EH (cell line): ENCODE data around the gene LCOR.
"Not testable (repeated sequence)": the region's sequence is repeated elsewhere in the genome, so short reads cannot be mapped to it uniquely, and the experiment has no call there.

Experiments
- DNase-seq: peaks from one replicate; pipeline ENCODE4 v3.0.0-alpha.2; 2015; ENCODE audit warnings: low read depth

Gene LCOR

DNA sequence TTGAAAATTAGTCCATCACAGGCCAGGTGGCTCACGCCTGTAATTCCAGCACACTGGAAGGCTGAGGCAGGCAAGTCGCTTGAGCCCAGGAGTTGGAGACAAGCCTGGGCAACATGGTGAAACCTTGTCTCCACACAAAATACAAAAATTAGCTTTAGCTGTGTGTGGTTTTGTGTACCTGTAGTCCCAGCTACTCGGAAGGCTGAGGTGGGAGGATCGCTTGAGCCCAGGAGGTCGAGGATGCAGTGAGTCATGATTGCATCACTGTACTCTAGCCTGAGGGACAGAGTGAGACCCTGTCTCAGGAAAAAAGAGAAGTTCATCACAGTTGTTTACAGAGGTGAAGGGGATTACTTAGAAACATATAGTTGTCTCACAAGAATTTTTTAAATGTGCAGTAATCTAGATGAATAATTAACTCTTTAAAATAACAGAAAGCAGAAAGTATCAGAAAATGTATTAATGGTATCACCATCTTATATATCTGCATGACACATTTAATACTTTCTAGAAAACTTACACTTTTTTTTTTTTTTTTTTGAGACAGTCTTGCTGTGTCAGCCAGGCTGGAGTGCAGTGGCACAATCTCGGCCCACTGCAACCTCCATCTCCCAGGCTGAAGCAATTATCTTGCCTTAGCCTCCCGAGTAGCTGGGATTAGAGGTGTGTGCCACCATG lies 8.9 kb downstream of the LCOR start:
- DNase-seq = peak; percentile 51

DNA sequence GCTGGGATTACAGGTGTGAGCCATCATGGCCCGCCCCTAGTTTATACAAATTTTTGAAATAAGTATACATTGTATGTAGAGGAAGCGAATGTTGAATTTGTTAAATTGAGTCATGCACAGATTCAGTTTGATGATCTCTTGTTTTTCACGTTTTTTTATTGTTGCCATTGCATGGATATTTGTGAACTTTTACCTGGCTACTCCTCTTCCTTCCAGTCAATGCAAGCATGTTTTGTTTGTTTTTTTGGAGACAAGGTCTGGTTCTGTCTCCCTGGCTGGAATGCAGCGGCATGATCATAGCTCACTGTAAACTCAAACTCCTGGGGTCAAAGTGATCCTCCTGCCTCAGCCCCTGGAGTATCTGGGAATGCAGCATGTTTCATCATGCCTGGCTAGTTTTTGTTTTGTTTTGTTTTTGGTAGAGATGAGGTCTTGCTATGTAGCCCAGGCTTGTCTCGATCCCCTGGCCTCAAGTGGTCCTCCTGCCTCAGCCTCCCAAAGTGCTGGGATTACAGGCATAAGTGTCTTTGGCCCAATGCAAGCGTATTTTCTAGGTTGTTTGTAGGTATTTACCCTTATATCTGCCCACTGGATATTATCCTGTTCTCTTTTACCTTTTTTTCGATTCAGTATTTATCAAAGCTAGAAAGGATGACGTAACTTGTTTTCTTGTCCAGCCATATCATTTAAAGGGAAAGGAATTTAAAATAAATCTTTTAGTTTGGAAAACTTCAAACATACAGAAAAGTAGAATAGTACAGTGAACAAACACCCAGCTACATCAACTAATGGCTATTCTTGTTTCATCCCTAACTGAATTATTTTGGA lies 11.0 kb downstream of the LCOR start:
- no peak for DNase-seq

DNA sequence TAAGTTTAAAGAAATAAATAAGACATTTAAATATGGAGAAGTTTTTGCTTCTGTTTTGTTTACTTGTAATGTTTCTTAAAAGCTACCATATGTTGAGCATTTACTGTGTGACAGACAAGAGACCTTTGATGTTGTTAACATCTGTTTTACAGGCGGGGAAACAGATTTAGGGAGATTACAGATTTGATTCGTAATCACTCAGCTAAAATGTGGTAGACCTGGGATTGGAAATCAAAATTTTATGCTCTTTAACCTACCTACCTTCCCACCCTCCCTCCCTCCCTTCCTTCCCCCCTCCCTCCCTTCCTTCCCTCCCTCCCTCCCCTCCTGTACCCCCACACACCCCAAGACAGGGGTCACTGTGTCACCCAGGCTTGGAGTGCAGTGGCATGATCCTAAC lies 11.7 kb downstream of the LCOR start:
- no peak for DNase-seq

DNA sequence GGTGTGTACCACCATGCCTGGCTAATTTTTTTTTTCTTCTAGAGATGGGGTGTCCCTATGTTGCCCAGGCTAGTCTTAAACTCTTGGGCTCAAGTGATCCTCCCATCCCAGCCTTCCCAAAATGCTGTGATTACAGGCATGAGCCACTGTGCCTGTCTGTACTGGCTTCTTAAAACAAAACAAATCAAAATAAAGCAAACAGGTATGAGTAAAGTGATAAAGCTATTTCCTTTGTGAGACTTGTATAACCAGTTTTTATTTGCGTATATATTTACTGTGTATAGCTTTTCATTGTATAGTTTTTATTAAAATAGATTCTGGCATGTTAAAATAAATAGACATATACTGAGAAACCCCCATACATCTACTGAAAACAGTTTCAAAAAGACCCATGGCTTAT lies 14.3 kb downstream of the LCOR start:
- no peak for DNase-seq

DNA sequence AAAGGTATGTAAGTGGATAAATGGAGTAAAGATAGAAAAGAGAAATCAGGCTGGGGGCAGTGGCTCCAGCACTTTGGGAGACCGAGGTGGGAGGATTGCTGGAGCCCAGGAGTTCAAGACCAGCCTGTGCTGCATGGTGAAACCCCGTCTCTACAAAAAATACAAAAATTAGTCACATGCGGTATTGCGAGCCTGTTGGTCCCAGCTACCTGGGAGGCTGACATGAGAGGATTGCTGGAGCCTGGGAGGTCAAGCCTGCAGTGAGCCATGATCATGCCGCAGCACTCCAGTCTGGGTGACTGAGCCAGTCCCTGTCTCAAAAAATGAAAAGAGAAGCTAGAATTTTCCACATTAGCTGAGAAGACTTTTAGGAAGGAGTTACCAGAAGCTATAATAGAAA lies 14.8 kb downstream of the LCOR start:
- no peak for DNase-seq

DNA sequence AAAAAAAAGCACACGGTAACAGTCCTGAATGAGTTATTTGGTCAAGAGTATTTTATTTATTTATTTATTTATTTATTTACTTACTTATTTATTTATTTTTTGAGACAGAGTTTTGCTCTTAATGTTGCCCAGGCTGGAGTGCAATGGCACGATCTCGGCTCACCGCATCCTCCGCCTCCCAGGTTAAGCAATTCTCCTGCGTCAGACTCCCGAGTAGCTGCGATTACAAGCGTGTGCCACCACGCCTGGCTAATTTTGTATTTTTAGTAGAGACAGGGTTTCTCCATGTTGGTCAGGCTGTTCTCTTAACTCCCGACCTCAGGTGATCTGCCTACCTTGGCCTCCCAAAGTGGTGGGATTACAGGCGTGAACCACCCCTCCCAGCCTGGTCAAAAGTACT lies 15.3 kb downstream of the LCOR start:
- not testable (repeated sequence) for DNase-seq

DNA sequence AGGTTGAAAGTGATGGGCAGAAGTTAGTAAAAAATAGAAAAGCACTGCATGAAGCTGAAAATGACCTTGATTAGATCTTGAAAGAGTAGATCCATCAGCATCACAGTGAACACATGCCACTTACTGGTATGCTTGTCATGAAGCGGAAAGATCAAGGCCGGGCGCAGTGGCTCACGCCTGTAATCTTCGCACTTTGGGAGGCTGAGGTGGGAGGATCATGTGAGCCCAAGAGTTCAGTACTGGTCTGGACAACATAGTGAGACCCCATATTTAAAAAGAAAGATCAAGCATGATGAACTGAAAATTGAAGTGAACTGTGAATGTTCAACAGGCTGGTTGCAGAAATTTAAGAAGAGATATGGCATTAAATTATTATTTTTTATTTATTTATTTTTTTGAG lies 18.0 kb downstream of the LCOR start:
- no peak for DNase-seq

DNA sequence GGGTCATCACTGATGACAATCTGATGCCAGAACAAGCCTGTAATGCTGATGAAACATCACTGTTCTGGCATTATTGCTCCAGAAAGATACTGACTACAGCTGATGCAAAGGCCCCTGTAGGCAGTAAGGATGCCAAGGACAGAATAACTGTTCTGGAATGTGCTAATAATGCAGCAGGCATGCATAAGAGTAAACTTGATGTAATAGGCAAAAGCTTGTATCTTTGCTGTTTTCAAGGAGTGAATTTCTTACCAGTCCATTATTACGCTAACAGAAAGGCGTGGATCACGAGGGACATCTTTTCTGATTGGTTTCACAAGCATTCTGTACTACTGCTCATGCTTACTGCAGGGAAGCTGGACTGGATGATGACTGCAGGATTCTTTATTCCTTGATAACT lies 18.7 kb downstream of the LCOR start:
- peak; percentile 98 for DNase-seq

DNA sequence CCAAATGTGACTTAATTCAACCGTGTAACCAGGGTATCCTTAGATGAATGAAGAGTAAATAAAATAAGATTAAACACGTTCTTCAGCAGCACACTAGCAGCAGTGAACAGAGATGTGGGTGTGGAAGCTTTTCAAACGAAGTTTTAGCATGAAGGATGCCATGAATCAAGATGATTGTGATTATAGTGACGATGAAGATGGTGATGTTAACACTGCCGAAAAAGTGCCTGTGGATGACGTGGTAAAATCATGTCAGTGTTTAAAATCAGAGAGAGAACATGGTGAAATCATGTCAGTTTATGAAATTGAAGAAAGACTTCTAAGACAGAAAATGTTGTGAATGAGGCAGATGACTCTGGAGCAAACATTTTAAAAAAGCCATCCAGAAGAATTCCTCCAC lies 19.2 kb downstream of the LCOR start:
- DNase-seq = no peak

DNA sequence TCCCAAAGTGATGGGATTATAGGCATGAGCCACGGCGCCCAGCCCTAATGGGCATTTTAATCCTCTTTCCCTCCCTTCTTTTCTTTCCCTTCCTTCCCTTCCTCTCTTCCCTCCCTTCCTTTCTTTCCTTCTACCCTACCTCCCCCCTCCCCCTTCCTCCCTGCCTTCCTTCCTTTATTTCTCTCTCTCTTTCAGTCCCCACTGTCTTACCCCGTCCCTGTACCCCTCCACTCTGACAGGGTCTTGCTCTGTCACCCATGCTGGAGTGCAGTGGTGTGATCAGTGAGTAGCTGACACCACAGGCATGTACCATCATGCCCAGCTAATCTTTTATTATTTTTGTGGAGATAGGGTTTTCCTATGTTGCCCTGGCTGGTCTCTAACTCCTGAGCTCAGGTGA lies 24.2 kb downstream of the LCOR start:
- no peak for DNase-seq

DNA sequence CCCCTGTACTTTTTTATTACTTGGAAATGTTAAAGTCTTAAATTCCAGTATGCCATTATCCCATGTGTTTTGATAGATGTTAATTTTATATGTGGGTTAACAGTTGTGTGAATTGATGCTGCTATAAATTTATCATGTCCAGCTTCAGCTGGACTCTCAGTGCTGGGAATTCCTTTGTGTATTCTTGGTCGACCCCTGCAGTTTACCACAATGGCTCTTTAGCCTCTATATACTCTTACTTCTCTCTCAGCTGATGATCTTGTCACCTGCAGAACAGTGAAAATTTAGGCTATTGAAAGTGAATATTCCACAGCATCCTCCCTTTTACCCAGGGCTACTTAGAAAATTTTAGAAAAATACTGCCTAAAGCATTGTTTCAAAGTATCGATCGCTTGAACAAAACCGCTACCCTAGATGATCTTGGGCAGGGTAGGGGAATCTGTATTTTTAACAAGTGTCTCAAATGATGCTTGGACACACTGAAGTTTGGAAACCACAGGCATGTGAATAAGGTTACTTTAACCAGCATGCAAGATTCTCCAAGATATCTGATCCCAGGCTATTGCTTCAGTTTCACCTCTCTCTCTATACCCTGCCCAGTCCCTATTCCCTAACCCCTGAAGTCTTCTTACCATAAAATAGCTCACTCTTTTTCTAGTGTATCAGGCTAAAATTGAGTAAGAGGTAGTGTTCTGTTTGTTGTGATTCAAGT lies 25.4 kb downstream of the LCOR start:
- peak; percentile 47 for DNase-seq

DNA sequence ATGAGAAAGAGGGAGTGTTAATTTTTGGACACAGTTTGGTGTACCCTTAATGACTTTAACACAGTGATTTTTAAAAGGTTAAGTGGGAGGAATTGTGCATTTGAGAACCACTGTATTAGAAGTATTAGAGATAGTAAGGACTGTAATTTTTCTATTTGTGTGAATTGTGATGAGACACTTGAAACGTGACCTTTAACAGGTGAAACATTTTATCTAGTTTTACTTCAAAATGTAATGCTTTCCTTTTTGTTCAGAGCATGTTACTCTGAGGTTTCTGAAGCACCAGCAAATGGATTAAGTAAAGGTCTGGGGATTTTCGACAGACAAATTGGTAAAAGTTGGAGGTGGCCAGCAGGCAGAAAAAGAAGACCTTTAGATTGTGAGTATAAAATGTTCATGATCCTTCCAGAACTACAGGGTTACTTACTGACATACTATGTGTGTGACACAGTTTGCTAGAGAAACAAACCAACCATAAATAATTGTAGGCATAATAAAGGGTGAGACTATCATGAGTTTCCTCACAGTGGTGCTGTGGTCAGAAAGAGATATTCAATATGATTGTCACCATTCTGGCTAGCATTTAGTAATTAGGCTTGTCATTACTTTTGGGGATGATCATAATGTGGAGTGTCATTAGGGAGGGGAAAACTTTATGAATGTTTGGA lies 26.1 kb downstream of the LCOR start:
- DNase-seq = peak; percentile 56

DNA sequence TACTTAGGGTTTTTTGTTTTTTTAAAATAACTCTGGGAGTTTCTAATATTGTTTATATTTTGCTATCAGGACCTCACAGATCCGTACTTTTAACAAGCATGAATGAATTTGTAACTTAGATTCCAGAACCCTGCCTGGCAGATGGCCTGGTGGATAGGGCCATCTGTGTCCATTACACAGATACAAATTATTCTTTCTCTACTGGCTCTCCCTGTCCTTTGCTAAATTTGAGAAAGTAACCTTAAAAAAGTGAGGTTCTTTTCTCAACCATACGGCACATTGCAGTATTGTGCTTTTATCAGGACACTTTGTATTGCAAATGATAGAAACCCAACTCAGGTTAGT lies 26.6 kb downstream of the LCOR start:
- peak; percentile 56 for DNase-seq

DNA sequence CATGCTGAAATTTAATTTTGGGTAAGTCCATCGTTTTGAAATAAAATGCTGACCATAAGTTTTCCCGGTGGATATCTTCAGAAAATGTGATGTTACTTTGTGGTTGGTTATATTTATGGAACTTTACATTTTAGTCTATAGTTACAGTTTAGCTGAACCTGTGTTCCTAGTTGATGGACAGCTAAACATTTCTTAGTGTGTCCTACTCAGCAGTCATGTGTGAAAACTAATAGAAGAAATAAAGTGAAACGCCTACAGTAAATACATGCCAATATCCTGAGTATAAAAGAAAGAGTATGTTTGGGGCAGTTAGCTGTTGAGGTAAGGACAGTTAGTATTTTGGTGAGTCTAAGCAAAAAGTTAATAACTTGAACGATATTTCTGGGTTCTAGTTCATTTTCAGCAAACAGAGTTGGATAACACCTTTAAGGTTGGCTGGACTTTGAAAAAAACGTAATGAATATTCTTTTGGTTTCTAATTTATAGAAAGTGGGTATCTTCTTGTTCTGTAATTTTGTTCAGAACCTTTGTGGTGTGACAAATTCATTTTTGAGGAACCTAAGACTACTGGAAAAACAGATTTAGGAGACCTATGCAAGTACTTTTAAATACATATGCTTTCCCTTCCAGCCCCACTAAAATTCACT lies 28.7 kb downstream of the LCOR start:
- no peak for DNase-seq

DNA sequence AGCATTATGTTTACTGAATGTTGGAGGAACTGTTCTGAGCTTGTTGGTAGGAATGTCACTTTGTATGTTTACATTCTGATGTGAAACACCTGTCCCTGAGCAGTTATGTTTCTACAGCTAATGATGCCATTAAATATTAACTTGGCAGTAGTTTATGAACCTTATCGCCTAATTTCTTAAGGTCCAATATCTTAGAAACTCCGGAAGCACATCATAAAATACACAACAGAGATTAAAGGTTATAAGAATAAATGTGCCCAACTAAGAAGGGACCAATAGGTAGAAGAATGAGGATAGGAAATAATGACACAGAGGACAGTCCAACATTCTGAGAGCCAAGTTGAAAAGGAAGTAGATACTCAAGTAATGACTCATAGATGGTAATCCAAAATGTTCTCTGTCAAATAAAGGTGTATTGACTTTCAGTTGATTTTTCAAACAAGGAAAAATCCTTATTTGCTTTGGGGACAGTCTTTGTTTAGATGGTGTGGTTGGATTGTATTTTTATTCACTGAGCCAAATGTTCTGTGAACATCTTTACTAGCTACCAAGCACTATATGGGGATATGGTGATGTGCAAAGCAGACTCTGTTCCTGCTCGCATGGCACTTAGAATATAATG lies 31.9 kb downstream of the LCOR start:
- peak; percentile 63 for DNase-seq

DNA sequence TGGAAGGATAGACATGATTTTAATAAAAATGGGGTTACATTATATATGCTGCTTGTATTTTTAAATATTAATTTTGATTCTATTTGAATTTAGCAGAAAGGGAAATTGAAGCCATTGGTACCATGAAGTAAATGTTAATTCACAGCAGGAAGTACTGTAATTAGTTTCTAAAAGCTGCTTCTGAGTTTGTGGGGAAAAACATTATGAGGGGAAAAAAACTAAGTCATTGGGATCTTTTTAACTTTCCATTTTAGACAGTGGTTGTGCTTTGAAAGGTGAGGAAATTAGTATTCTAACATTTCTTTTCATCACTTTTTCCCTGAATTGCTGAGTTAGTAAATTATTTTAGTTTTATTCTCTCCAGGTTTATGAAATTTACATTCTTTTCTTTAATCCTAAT lies 41.0 kb downstream of the LCOR start:
- no peak for DNase-seq

DNA sequence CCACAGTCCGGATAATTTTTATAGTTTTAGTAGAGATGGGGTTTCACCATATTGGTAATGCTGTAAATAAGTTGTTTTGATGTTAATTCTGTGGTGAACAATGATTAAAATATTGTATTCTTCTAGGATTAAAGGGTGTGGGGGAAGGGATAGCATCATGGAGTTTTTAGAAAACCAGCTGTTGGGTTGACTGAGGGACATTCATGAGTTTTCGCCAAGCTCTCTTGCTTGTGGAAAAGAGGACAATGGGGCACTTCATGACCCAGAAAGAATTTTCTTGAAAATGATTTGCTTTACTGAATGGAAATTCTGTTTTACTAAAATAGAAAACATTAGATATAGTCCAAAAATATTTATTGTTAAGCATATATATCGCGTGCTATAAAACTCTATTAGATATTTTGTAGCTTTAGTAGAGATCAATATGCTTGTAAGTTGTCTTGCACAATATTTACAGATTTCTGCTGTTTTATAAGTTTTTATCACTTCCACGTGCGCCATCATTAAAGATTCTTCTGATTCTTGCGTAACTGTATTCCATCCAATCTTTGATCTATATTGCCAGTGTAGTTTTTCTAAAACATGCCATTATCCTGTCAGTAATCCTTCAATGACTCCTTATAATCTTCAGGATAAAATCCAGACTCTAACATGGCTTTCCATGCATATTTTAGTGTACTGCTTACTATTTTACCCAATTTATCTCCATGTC lies 41.8 kb downstream of the LCOR start:
- no peak for DNase-seq

DNA sequence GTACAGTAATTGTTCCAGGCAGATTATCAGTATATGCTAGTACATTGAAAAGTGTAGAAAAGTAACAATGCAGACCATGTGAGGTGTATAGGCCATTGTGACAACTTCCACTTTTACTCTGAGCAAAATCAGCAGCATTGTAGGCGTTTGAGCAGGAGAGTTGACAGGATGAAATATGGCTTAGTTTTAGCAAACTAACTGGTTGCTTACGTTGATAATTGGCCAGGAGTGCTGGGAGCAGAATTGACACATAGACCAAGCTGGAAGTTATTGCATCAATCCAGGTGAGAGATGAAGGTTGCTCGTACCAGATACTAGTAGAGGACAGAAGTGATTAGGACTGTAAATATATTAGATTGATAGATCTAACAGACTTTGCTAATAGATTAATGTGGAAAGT lies 46.0 kb downstream of the LCOR start:
- DNase-seq = no peak

DNA sequence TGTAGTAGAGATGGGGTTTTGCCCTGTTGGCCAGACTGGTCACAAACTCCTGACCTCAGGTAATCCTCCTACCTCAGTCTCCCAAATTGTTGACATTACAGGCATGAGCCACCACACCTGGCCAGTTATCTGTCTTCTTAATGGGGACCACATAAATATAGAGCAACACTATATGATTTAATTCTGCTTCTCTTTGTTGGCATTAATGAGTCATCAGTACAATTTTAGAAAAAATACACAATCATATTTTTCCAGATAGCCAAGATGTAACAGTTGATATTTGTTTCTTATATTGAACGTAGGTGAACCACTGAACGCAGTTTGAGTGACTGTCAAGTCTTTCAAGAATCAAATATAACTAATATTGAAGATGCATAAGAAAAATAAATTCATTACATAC lies 48.5 kb downstream of the LCOR start:
- DNase-seq = no peak

DNA sequence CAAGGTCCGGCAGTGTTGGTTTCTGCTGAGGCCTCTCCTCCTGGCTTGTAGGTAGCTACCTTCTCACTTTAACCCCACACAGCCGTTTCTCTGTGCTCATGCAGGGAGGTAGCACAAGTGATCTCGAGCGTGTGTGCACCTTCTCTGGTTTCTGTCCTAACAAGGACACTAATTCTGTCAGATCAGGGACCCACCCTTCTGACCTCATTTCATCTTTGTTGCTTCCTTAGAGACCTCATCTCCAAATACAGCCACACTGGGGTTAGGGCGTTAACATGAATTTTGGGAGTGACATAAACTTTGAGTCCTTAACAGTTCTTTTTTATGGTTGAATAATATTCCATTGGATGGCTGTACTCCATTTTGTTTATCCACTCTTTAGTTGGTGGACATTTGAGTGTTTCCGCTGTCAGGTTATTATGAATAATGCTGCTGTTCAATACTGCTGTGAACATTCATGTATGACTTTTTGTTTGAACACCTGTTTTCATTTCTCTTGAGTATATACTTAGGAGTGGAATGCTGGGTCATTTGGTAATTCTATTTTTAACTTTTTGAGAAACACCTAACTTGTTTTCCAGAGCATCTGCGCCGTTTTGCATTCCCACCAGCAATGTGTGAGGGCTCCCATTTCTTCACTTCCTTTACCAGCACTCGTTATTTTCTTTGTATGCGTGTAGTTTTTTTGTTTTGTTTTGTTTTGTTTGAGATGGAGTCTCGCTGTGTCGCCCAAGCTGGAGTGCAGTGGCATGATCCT lies 57.5 kb downstream of the LCOR start:
- no peak for DNase-seq
